ENCODE results near the gene MPHOSPH9. TPM values are rescaled to one million over a fixed set of nuclear protein-coding genes. Genes with fewer than 3 reads are reported as not detected.
A peak's percentile ranks its signal among the peaks of the same experiment; 100 is the strongest.

Gene MPHOSPH9, protein sequence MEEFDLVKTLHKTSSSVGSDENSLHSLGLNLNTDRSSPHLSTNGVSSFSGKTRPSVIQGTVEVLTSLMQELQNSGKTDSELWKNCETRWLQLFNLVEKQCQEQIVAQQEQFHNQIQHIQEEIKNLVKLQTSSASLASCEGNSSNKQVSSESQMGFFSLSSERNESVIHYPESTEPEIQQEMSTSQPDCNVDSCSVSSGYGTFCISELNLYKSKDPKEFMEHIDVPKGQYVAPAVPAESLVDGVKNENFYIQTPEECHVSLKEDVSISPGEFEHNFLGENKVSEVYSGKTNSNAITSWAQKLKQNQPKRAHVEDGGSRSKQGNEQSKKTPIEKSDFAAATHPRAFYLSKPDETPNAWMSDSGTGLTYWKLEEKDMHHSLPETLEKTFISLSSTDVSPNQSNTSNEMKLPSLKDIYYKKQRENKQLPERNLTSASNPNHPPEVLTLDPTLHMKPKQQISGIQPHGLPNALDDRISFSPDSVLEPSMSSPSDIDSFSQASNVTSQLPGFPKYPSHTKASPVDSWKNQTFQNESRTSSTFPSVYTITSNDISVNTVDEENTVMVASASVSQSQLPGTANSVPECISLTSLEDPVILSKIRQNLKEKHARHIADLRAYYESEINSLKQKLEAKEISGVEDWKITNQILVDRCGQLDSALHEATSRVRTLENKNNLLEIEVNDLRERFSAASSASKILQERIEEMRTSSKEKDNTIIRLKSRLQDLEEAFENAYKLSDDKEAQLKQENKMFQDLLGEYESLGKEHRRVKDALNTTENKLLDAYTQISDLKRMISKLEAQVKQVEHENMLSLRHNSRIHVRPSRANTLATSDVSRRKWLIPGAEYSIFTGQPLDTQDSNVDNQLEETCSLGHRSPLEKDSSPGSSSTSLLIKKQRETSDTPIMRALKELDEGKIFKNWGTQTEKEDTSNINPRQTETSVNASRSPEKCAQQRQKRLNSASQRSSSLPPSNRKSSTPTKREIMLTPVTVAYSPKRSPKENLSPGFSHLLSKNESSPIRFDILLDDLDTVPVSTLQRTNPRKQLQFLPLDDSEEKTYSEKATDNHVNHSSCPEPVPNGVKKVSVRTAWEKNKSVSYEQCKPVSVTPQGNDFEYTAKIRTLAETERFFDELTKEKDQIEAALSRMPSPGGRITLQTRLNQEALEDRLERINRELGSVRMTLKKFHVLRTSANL
- 7.9 TPM for polyA plus RNA-seq (2012; ENCODE audit: insufficient read length, low read depth)

DNA sequence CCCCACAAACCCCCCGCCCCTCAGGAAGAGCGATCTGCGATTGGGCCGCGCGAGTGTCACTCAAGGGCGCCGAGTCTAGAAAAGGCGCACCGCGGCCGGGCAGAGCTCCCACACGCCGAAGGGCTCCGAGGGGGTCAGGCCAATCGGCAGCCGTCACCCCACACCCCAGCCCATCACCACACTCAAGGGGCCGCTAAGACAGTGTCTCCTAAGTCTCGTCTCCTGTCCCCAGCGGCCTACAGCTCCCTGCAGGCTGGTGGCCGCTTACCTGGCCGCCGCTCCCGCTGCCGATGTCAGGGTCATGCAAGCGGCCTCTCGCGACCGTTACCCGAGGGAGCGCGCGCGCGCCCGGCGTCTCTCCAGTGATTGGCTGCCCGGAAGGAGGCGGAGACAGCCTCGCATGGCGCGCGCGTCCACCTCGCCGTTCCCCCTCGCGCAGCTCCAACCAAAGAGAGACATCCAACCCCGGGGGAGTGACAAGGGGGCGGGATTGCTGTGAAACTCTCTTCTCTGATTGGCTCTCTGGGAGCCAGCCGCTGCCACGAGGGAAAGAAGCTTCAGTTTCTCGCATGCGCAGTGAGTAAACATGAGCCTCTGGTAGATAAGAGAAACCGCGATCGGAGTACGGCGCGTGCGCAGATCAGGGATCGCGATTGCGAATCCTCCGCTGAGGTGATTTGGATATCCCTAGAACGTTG is at the start of gene MPHOSPH9, which contains the start of gene MTRFR:
TSS of gene MPHOSPH9 (minus strand) at position 335 of the 698 bp plus-strand sequence. CDS start 2,777 bp downstream, outside the sequence.
TSS of gene MTRFR (plus strand) at position 630 of the 698 bp plus-strand sequence. CDS start 20,239 bp downstream, outside the sequence.
- TF ChIP-seq TAF1 (IDR thresholded peaks at IDR 0.05; ENCODE audit: borderline replicate concordance, insufficient read depth, low read length): peak; percentile 93
- TF ChIP-seq POLR2AphosphoS5 (IDR thresholded peaks at IDR 0.05; ENCODE audit: low read depth, low read length): peak; percentile 98
- peak; percentile 77 for TF ChIP-seq FOXP2 (optimal IDR thresholded peaks at IDR 0.05; ENCODE audit: borderline replicate concordance, extremely low read depth, extremely low read length, insufficient read depth)
- TF ChIP-seq, protein P1, sequence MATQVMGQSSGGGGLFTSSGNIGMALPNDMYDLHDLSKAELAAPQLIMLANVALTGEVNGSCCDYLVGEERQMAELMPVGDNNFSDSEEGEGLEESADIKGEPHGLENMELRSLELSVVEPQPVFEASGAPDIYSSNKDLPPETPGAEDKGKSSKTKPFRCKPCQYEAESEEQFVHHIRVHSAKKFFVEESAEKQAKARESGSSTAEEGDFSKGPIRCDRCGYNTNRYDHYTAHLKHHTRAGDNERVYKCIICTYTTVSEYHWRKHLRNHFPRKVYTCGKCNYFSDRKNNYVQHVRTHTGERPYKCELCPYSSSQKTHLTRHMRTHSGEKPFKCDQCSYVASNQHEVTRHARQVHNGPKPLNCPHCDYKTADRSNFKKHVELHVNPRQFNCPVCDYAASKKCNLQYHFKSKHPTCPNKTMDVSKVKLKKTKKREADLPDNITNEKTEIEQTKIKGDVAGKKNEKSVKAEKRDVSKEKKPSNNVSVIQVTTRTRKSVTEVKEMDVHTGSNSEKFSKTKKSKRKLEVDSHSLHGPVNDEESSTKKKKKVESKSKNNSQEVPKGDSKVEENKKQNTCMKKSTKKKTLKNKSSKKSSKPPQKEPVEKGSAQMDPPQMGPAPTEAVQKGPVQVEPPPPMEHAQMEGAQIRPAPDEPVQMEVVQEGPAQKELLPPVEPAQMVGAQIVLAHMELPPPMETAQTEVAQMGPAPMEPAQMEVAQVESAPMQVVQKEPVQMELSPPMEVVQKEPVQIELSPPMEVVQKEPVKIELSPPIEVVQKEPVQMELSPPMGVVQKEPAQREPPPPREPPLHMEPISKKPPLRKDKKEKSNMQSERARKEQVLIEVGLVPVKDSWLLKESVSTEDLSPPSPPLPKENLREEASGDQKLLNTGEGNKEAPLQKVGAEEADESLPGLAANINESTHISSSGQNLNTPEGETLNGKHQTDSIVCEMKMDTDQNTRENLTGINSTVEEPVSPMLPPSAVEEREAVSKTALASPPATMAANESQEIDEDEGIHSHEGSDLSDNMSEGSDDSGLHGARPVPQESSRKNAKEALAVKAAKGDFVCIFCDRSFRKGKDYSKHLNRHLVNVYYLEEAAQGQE (IDR thresholded peaks at IDR 0.05; ENCODE audit: insufficient read depth in 1 of 2, low read depth in 2 of 2, low read length in 2 of 2): peak; percentile 17 to 67; a peak in 3 of 4 replicates
- peak; percentile 80; the same call in 1 of the 2 replicates for TF ChIP-seq SIN3A (IDR thresholded peaks at IDR 0.05; ENCODE audit: borderline replicate concordance, insufficient read depth, low read length)

DNA sequence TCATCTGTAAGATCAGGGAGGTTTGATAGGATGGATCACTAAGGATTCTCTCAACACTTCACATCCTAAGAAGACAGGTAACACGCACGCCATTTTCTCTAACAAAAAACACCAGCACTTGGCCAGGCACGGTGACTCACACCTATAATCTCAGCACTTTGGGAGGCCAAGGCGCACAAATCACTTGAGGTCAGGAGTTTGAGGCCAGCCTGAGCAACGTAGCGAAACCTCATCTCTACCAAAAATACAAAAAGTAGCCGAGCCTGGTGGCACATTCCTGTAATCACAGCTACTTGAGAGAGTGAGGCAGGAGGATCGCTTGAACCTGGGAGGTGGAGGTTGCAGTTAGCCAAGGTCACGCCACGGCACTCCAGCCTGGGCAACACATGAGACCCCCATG is 49.2 kb upstream of the MPHOSPH9 start:
- no peak for TF ChIP-seq POLR2AphosphoS5 (IDR thresholded peaks at IDR 0.05; ENCODE audit: low read depth, low read length)
- TF ChIP-seq, protein P1 (IDR thresholded peaks at IDR 0.05; ENCODE audit: insufficient read depth in 1 of 2, low read depth in 2 of 2, low read length in 2 of 2): no peak

DNA sequence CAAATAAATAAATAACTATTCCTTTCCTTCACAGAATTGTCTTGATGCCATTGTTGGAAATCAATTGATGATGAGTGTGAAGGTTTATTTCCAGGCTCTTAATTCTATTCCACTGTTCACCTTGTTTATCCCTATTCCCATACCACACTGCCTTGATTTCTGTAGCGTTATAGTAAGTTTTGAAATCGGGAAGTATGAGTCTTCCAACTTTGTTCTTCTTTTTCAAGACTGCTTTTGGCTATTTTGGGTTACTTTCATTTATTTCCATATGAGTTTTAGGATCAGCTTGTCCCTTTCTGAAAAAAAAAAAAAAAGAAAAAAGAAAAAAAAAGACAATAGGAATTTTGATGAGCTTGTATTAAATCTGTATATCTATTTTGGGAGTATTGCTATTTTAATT is 48.0 kb upstream of the MPHOSPH9 start:
- TF ChIP-seq, protein P1 (IDR thresholded peaks at IDR 0.05; ENCODE audit: insufficient read depth in 1 of 2, low read depth in 2 of 2, low read length in 2 of 2): no peak
- TF ChIP-seq FOXP2 (optimal IDR thresholded peaks at IDR 0.05; ENCODE audit: borderline replicate concordance, extremely low read depth, extremely low read length, insufficient read depth) (no peak), POLR2AphosphoS5 (IDR thresholded peaks at IDR 0.05; ENCODE audit: low read depth, low read length) (no peak), SIN3A (IDR thresholded peaks at IDR 0.05; ENCODE audit: borderline replicate concordance, insufficient read depth, low read length) (no peak), TAF1 (IDR thresholded peaks at IDR 0.05; ENCODE audit: borderline replicate concordance, insufficient read depth, low read length) (no peak)

DNA sequence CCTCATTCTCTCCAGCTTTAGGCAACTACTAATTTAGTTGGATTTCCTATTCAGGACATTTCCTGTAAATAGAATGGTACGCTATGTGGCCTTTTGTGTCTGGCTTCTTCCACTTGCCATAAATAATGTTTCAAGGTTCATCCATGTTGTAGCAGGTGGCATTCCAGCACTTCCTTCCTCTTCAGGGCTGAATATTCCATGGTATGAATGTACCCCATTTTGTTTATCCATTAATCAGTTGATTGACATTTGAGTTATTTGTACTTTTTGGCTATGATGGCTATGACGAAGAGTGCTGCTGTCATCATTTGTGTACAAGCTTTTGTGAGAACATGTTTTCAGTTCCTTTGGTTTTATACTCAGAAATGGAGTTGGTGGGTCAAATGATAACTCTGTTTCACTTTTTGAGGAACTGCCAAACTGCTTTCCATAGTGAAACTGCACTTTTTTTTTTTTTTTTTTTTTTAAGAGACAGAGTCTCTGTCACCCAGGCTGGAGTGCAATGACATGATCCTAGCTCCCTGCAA is 45.2 kb upstream of the MPHOSPH9 start:
- TF ChIP-seq POLR2AphosphoS5 (IDR thresholded peaks at IDR 0.05; ENCODE audit: low read depth, low read length) (no peak), SIN3A (IDR thresholded peaks at IDR 0.05; ENCODE audit: borderline replicate concordance, insufficient read depth, low read length) (no peak), TAF1 (IDR thresholded peaks at IDR 0.05; ENCODE audit: borderline replicate concordance, insufficient read depth, low read length) (no peak), FOXP2 (optimal IDR thresholded peaks at IDR 0.05; ENCODE audit: borderline replicate concordance, extremely low read depth, extremely low read length, insufficient read depth) (no peak)
- TF ChIP-seq, protein P1 (IDR thresholded peaks at IDR 0.05; ENCODE audit: insufficient read depth in 1 of 2, low read depth in 2 of 2, low read length in 2 of 2): no peak

All from PFSK-1 (cell line).